K562 (cell line): ENCODE measurements around the gene MBNL2. TPM values are rescaled to one million over a fixed set of nuclear protein-coding genes. Genes with fewer than 3 reads are reported as not detected.
A peak's percentile ranks its signal among the peaks of the same experiment; 100 is the strongest.

ENCODE experiments used
- BACH1 ChIP-seq: fragments of 200-800 bp; sonication (Bioruptor generic); IDR thresholded peaks from 2 replicates; pipeline ENCODE4 v1.6.1; 2016; ENCODE audit warnings: missing genetic modification characterization, missing compliant biosample characterization
- BHLHE40 ChIP-seq: IDR thresholded peaks from 2 replicates; pipeline ENCODE4 v1.6.1; 2011; ENCODE audit warnings: low read length, improper control_type of control experiment
- BRD9 ChIP-seq: fragments of 450-650 bp; IDR thresholded peaks from 2 replicates; pipeline ENCODE4 v1.6.1; 2018; ENCODE audit warnings: low read depth; ENCODE audit not compliant: partially characterized antibody
- CEBPB ChIP-seq: fragments of 450-650 bp; IDR thresholded peaks from 2 replicates; pipeline ENCODE4 v1.6.1; 2016; ENCODE audit warnings: missing genetic modification characterization, missing compliant biosample characterization
- FOXA1 ChIP-seq: fragments of 450-650 bp; IDR thresholded peaks from 2 replicates; pipeline ENCODE4 v1.6.1; 2016; ENCODE audit warnings: mild to moderate bottlenecking, borderline replicate concordance
- HDAC8 ChIP-seq: fragments of 450-650 bp; IDR thresholded peaks from 2 replicates; pipeline ENCODE4 v1.6.1; 2016; ENCODE audit warnings: mild to moderate bottlenecking, missing genetic modification characterization, moderate library complexity, missing compliant biosample characterization
- HINFP ChIP-seq: fragments of 450-650 bp; conservative IDR thresholded peaks from 2 replicates; pipeline ENCODE4 v1.6.1; 2016; ENCODE audit warnings: missing genetic modification characterization, low read depth, mild to moderate bottlenecking, control low read depth, missing compliant biosample characterization
- ID3 ChIP-seq, 2 experiments: fragments of 250-450 bp in 1 of 2; fragments of 450-650 bp in 1 of 2; sonication (Bioruptor Pico) in 1 of 2; IDR thresholded peaks; 2 replicates each; pipeline versions ENCODE4 v1.6.1 to v1.8.0; 2016 to 2021; ENCODE audit warnings: mild to moderate bottlenecking in 2 of 2, moderate library complexity in 2 of 2, missing compliant biosample characterization in 1 of 2, missing genetic modification characterization in 1 of 2
- PHF20 ChIP-seq: fragments of 450-650 bp; IDR thresholded peaks from 2 replicates; pipeline ENCODE4 v1.6.1; 2018; ENCODE audit not compliant: partially characterized antibody
- RBM22 ChIP-seq: fragments of 200-400 bp; formaldehyde crosslinking; IDR thresholded peaks from 2 replicates; pipeline ENCODE4 v1.6.1; 2018; ENCODE audit warnings: low read length, low read depth; ENCODE audit not compliant: poor library complexity, severe bottlenecking
- SMARCC2 ChIP-seq: fragments of 450-650 bp; IDR thresholded peaks from 2 replicates; pipeline ENCODE4 v1.6.1; 2017; ENCODE audit warnings: antibody characterized with exemption, moderate library complexity, mild to moderate bottlenecking, low read depth
- ZBTB33 ChIP-seq: sonication (generic); formaldehyde crosslinking; IDR thresholded peaks from 2 replicates; pipeline ENCODE4 v1.8.1; 2023; ENCODE audit warnings: mild to moderate bottlenecking, missing genetic modification reagents
- ZNF124 ChIP-seq: sonication (generic); formaldehyde crosslinking; IDR thresholded peaks from 2 replicates; pipeline ENCODE4 v1.8.1; 2022; ENCODE audit warnings: missing genetic modification reagents
- ZNF57 ChIP-seq: fragments of 450-650 bp; formaldehyde crosslinking; IDR thresholded peaks from 2 replicates; pipeline ENCODE4 v1.4.0; 2020; ENCODE audit warnings: mild to moderate bottlenecking, moderate library complexity
- ZNF740 ChIP-seq, 3 experiments: fragments of 200-800 bp in 1 of 3; sonication (Bioruptor generic) in 1 of 3; sonication (generic) in 1 of 3; formaldehyde crosslinking in 1 of 3; IDR thresholded peaks; 2 replicates each; pipeline versions ENCODE4 v1.6.1 to v1.8.0; 2016 to 2022; ENCODE audit warnings: mild to moderate bottlenecking in 2 of 3, missing compliant biosample characterization in 2 of 3, missing genetic modification characterization in 2 of 3, missing genetic modification reagents in 1 of 3
- polyA plus RNA-seq, 8 experiments: library from polyadenylated mRNA; depleted of rRNA in 4 of 8; stranded (reverse) in 5 of 8; unstranded in 3 of 8; fragments of >200 nt; fragmentation: Nextera tagmentation in 2 of 8; fragmentation: Illumina TruSeq in 1 of 8; extraction: Ambion mirVana in 2 of 8; extraction: Trizol in 1 of 8; gene quantifications; 2 replicates each; pipeline versions ENCODE4 v1.2.1 to v1.2.3, GENCODE V29; 2011 to 2014; ENCODE audit warnings: inconsistent platforms in 1 of 8, missing spikeins in 1 of 8
- total RNA-seq, 7 experiments: library from RNA; depleted of rRNA in 6 of 7; stranded (reverse); fragments of >200 nt in 6 of 7; fragmentation: Illumina TruSeq in 2 of 7; extraction: Trizol in 2 of 7; gene quantifications; 2 replicates each; pipeline versions ENCODE4 v1.2.1 to v1.2.3, GENCODE V29; 2011 to 2021; ENCODE audit warnings: low replicate concordance in 1 of 7

Gene MBNL2
- total and polyA plus RNA-seq, 9 of the 15 experiments (the other 6 are each of a cell fraction or from before 2014, with no cell fraction given): 7.0 to 24.8 (median 13.8) TPM

GRCh38 chr13:97259410-97259797, 37.3 kb downstream of the MBNL2 start (continued):
- TF ChIP-seq FOXA1 (no peak), ID3 (CRISPR knock-in tag; IDR thresholded peaks at IDR 0.05) (no peak), ID3 (tag; IDR thresholded peaks at IDR 0.05) (no peak), CEBPB (tag) (no peak), HINFP (tag) (peak; percentile 31; the same call in 1 of the 2 replicates), BRD9 (no peak), RBM22 (no peak), ZNF740 (CRISPR knock-in tag; IDR thresholded peaks at IDR 0.05) (no peak), ZNF740 (tag; IDR thresholded peaks at IDR 0.05) (no peak), BACH1 (tag) (0 out of 2 replicates have a peak, but pooled peaks have one; percentile 8), PHF20 (no peak), HDAC8 (tag) (no peak), BHLHE40 (no peak), ZNF124 (CRISPR knock-in tag) (no peak), SMARCC2 (no peak), ZNF57 (CRISPR knock-in tag) (no peak), ZBTB33 (CRISPR knock-in tag) (no peak)
